Activated effector memory CD4-positive, alpha-beta T cell treated with anti-CD3 and anti-CD28 coated beads, Interleukin-2, amount 50 U/mL, for 16 hours (primary cell): ENCODE measurements around the gene NTNG1.

Experiments used
- DNase-seq: peaks from one replicate; pipeline ENCODE4 v3.0.0-alpha.2; 2020

The NTNG1 gene

DNA sequence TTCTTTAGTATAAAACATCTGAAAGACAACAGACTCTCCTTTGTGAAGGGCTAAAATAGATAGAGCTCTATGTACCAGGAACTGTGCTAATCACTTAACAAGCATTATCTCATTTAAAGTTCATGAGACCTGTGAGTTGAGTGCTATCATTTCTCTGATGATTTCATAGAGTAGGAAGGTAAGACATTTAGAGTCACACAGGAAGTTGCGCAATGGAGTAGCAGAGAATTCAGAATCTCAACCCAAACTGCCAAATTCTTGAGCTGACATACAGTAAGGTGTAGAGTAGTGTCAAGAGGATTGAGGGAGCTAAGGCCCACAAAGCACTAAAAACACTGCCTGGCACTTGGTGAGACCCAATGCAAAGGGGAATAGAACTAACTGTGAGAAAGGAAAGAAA, 384.3 kb downstream of the NTNG1 start:
- DNase-seq, result no peak

DNA sequence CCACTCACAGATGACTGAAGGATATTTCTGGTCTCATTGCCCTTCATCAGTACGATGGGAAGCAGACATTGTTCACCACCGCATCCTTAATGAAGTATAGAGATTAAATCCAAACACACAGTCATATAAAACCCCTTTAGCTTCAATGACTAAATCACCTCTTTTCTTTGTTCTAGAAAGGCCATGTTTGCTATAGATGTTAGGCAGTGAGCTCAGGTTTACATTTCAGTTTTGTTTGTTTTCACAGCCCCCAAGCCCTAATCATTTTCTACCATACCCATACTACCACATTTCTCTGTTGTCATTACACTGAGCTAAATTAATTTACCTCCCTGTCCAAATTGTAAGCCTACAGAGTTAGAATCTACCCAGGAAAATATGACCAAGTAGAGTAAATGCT, 385.1 kb downstream of the NTNG1 start:
- no peak for DNase-seq

DNA sequence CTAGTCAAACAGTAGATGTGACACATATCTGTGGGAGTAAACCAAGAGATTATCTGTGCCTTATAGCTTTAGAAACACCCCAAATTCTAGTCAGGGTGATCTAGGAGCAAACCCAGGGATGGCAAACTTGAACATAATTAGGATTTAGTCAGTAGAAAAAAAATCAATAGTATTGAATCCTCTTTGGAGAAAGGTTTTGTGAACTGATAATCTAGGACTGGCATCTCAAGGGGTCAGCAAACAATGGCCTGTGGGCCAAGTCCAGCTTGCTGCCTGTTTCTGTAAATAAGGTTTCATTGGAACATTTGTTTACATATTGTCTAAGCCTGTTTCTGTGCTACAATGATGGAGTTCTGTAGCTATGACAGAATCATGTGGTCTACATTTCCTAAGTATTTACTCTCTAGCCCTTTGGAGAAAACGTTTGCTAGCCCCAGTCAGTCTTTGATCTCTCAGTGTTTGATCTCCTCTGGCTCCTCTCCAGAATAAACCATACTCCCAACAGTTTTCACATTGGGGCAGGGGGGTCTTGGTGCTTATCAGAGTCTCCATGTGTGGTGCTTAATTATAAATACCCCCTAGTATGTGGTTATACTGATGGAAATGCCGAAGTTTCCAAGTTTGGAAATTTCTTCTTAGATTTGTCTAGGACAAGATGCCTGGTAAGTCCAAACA, 385.8 kb downstream of the NTNG1 start:
- no peak for DNase-seq

DNA sequence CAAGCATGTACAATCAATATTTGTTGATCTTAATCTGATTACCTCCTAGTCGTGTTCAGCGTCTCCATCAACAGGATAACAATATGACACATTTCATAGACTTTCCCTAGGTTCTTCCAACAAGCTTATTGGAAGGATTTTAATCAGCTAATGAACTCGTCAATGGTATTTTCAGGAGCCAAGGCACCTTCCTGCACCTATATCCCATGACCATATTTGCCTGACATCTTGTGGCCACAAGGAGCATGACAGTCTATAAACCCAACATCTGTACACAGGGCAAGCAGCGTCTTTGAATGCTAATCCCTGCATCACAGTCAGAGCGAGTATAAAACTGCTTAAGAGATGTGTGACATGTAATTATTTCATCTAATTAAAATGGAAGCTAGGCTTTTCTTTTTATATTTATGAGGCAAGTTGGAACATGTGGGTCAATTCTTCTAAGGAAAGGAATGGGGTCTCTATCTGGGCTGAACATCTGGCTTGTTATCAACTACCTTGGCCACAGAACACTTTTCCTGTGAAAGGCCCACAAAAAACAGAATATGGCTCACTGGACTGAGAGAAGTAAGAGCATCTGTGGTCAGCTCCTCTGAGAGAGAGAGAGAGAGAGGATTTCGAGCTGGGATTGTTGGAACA, 388.8 kb downstream of the NTNG1 start:
- no peak for DNase-seq

DNA sequence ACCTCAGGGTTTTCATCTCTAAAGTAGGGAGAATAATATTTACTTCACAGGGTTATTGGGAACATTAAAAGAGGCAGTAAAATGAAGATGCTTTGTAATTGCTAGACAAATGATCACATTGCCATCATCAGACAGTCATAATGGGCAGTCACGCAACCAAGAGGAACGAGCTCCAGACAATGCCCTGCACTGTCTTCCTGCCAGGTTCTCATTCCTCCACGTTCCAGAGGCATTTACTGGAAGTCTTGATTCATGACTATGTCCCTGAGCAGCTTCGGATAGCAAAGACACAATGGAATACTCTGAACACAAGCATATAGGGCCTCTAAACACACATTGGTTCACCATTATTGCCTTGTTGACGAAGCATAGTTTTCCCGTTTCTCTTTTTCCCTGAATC, 389.7 kb downstream of the NTNG1 start:
- no peak for DNase-seq

DNA sequence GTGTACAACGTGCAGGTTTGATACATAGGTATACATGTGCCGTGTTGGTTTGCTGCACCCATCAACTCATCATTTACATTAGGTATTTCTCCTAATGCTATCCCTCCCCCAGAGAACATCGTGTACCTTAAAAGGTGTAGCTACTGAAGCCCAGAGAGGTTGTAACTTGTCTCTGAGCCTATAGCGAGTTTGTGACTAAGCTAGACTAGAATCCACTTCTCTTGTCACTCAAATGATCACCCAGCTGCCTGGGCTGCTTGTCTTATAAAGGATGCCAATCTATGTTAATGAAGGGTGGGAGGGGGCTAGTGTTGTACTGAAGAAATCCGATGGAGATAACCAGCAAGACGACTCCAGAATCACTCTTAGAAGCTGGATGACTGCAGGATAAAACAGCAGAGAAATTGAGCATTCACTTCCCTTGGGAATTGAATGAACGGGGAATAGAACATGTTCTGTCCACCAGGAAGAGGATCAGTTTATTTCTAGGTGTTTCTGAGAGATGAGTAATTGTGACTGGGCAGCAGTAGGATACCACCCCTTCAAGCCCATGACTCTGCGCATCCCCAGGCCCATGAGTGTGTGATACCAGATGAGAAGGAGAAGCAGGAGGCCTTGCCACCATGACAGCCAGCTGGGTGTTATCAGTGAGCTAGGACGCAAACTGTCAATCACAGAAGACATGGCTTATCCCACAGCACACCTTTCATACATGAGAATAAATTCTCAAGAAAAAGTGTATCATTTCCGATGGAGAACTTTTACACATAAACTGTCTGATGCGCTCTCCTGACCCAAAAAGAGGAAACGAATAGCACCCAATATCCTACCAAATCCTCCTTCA, 390.4 kb downstream of the NTNG1 start:
- DNase-seq, result no peak

DNA sequence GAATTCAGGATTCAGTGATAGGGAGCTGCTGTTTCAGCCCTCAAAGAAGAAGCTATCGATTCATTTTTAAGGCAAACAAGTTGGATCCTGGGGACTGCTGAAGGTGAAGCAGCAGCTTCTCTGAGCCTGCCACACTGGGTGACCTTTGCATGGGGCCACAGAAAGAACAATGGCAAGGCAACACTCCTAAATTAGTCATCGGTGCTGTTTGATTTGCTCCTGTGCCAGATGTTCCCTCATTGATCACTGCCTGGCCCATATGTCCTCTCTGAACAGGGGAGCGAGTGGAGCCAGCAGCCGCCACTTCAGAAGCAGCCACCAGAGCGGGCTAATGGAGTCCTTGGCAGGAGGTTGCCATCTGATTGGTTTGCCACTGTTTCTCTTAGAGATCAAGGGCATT, 391.5 kb downstream of the NTNG1 start:
- DNase-seq, result no peak
